IPS DF 19.7 (cell line): ENCODE data around the gene CPEB3.

Experiments
- DNase-seq: peaks from one replicate; pipeline ENCODE4 v3.0.0-alpha.2; 2013; ENCODE audit warnings: low read depth, low spot score

The CPEB3 gene

DNA sequence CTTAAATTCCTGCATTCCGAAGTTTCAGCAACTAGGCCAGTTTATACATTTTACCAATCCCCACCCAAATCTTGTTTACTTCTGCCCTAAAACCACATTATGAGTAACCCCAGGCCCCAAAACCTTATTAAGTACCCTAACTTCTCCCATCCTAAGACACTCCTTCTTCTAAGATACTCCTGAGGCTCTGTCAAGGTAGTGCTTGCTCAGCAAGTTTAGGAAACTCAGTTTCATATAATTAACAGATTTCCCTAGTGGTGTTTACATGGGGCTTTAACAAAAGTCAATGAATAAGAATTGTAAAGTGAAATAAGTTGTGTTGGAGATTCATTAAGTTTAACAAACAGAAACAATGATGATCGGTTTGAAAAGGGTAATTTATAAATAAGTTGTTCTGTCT is 77.8 kb downstream of the CPEB3 start:
- no peak for DNase-seq

DNA sequence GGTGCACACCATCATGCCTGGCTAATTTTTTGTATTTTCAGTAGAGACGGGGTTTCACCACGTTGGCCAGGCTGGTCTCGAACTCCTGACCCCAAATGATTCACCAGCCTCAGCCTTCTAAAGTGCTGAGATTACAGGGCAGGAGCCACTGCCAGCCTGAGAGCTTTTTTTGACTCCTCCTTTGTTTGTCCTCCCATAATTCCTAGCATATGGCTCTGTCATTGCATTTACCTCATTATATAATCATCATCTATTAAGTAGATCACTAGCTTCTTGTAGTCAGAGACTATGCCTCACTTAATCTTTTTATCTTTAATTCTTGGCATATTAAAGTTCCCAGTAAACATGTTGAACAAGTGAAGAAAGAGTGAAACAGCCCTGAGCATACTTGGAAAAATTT is 82.1 kb downstream of the CPEB3 start:
- DNase-seq: no peak

DNA sequence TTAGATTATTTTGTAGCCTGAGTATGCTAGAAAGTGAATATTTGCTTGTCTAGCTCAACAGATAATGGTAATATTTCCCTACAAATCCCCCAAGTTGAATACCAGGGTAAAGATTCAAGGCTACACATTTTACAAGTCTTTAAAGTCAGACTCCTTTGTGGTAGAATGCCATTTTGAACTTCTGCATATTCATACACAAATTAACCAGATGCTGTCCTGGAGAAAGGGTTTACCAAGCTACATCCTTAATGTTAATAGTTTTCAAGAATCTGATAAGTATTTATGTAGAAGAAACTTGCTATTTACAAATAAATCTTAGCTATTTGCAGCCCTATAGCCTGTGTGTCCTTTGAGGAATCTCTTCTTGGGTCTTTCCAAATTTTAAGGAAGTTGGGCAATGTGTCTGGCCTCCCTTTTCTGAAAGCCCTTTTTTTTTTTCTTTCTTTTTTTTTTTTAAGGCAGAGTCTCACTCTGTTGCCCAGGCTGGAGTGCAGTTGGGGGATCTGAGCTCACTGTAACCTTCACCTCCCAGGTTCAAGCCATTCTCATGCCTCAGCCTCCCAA is 82.6 kb downstream of the CPEB3 start:
- DNase-seq: no peak

DNA sequence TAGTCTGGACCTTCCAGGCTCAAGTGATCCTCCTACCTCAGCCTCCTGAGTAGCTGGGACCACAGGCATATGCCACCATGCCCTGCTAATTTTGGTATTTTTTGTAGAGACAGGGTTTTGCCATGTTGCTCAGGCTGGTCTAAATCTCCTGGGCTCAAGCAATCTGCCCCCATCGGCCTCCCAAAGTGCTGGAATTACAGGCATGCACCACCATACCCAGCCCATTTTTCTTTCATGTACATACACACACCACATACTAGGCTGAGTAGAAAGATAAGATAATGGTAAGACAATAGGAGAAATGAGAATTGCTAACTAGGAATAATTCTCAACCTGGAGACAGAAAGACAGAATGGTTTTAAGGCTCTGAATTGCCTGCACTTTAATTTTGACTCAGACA is 83.8 kb downstream of the CPEB3 start:
- DNase-seq: no peak

DNA sequence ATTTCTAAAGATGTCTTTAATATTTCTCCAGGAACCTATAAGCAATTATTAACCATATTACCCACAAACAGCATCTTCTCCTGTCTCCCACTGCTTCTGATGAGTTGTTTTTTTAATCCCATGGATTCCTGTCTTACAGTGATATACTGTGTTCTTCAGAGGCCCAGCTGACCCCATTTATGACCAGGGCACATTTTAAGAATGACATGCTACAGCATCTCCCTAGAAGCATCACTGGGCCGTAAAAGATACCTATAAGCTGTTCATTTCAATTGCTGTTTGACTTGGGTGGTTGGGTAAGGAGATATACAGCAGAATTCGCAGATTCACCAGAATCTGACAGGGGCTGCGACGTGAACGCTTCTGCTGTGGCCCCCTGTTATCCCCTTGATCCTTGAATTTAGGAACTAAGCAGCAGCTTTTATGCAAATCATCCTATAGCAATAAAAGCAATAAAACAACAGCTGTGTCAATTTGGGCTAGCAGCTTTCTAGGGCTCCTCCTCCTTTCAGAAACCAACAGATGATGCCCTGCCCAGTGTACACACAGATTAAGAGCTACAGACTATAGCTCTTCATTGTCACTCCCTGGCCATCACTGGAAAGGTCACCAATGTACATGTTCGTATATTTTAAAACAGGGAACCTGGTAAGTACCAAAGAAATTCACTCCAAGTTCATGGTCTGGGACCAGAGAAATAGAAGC is 86.8 kb downstream of the CPEB3 start:
- no peak for DNase-seq

DNA sequence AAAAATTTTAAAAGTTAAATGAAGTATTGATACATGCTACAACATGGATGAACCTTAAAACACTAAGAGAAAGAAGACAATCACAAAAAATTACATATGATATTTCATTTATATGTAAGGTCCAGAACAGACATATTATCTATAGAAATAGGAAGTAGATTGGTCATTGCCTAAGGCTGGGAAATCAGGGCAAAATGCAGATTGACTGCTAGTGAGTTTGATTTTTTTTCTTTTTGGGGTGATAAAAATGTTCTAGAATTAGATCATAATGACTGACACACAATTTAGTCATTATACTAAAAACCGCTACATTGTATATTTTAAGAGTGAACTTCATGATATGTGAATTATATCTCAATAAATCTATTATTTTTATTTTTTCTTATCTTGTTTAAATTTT is 88.3 kb downstream of the CPEB3 start:
- no peak for DNase-seq

DNA sequence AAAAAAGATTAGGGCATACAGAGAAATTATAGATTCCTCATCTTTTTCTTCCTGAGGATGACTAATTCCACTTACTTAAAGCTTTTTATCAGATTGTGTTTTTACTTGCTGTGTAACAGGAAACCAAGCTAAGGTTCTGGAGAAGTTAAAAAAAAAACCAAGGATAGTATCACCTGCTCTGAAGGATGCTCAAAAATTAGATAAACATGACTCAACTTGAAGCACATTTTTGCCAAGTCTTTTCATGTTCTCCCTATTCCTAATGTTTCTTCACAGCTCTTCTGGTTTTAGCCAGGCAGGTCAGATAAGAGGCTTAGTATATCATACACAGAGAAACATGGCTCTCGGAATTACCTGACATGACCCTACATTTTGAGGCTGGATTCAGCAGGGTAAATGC is 90.3 kb downstream of the CPEB3 start:
- DNase-seq: no peak

DNA sequence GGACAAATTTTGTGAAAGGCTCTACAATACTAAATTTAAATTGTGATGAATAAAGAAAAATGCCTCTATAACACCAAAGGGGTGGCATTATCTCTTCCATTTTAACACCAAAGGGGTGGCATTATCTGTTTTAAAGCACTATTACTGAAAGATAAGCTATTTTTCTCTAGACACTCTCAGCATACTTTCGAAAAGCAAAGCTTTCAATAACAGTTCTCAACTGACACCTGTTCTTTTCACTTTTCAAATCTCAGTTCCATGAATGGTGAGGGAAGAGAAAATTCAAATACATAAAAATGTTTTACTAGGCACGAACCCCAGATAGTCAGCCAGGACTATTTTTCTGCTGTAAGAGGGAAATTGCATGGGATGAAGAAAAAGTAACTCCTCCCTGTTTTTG is 103.8 kb downstream of the CPEB3 start:
- no peak for DNase-seq

DNA sequence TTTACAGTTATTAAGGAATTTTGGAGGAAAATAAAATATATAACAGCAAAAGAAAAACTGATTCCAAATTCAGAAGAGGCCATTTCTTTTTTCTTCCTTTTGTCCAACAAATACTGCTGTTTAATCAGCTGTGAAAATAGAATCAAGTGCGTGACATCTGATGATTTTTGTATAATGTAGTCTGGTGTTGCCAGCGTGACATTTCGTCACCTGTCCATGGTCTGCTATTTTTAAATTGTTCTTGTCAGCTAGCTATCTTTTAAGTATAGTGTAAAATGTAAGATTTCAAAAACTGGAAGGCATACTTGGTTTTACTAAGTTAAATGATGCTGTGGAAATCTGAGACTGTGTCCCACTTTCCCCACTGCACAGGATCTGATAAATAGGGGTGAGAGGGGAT is 105.9 kb downstream of the CPEB3 start:
- no peak for DNase-seq

DNA sequence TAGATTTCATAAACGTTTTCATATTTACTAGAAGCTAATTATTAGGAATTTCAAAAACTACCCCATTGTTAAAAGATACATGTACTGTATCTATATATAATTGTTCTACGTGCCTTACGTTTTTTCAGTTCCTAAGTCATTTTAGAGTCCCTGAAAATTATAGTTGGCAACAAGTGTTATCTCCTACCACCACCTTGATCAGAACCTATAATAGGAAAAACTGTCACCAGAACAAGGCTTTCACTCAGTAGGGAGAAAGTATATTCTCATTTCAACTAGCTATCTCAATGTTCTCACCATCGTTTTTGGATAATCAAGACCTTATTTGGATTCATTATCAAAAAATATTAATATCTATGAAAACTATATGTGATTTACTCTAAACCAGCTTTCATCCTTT is 107.7 kb downstream of the CPEB3 start:
- no peak for DNase-seq

DNA sequence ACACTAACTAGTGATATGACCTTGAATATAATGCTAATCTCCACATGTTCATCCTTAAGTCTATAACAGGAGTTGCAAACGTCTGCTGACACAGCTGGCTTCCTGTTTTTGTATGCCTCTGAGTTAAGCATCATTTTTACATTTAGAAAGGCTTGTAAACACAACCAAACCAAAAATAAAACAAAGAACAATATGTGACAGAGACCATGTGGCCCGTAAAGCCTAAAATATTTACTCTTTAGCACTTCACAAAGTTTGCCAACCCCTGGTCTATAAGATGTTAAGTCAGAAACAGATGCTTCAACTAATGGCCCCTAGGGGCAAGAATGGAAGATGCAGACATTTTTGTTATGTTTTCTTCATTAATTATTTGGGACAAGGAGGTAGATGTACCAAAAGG is 109.3 kb downstream of the CPEB3 start:
- no peak for DNase-seq

DNA sequence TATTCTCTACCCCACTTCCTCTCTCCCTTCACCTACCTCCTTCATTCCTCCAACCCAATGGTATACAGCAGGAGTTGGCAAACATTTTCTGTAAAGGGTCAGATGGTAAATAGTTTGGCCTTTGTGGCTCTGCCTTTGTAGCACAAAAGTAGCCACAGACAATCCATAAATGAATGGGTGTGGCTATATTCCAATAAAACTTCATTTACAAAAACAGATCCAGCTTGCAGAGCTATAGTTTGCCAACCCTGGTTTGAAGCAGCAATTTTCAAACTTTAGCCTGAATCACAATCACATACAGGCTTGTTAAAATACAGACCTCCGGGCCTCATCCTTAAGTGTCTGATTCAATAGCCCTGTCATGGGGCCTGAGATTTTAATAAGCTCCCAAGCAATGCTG is 110.5 kb downstream of the CPEB3 start:
- DNase-seq: no peak

DNA sequence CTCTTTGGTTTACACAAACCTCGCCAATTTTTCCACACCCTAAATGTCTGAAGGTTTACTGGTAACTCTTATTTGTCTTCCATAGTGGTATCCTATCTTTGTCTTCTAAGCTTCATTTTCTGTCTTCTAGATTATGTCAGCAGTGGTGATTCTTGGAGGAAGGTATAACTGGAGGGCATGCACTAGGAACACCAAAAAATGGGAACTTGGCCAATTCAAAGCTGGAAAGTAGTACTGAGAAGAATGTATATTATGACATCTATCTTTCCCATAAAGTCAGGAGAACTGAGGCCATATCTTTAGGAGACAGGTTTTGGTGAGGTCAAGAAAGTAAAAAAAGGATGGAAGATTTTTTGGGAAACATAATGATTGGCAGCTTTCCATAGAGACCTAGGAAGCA is 113.3 kb downstream of the CPEB3 start:
- DNase-seq: no peak

DNA sequence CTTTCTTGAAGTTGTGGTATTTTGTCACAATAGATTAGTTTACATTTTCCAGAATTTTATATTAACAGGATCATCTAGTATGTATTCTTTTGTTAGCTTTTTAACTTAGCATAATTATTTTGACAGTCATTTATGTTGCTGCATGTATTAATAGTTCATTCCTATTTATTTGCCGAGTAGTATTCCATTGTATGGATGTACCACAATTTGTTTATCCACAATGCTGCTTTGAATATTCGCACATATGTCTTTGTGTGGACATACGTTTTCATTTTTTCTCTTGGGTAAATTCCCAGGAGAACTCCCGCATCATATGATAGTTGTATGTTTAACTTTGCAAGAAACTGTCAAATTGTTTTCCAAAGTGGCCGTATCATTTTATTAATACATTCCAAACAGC is 115.7 kb downstream of the CPEB3 start:
- no peak for DNase-seq

DNA sequence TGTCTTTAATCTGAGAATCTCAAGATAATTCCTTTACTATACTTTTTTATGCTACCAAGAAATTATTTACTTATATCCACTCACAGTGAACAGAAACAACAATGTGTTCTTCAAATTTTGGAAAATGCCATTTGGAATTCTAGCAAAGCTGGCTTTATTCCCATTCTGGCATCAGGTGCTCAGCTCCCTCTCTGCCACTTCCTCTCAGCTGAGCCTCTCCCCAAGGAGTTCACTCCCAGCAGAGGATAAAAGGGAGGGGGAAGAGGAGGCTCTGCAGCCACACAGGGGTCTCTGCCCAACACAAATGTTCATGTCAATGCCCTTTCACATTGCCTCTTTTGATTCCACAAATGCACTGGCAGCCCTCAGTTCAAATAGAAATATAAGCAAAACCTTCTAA is 116.9 kb downstream of the CPEB3 start:
- no peak for DNase-seq

DNA sequence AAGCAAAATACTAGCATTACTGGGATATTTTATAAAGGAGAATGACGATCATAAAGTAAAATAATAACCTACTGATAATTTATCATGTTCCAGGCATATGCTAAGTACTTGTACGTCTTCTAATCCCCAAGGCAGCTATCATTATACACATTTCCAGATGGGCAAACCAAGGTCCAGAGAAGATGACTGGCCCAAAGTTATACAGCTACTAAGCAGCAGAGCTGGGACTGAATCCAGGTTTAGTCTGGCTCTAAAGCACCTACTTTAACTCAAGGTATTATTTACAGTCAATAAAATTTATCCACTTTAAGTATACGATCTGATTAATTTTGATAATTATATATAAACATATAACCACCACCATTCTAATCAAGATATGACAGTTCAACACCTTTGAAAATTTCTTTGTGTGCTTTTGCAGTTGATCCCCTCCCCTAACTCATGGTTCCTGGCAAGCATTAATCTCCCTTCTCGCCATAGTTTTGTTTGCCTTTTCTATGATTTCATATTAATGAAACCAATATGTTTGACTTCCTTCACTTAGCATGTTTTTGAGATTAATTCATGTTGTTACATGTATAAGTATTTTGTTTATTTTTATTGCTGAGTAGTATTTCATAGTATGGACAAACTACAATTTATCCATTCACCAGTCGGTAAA is 126.7 kb downstream of the CPEB3 start:
- no peak for DNase-seq

DNA sequence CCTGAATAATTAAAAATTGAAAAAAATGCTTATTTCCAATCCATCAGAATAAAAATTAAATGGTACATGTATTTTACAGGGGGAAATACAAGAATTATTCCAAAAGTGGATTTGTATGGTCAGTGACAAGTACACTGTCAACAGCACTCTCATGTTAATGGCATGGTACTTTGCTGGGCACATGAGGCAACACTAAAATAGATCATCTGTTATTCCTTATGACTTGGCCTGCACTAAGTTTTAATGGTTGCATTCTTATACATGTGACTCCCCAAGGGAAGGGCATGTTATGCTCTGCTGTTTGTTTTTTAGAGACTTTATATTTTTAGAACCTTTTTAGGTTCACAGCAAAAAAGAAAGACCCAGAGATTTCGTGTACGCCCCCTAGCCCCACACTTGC is 128.3 kb downstream of the CPEB3 start:
- DNase-seq: no peak

DNA sequence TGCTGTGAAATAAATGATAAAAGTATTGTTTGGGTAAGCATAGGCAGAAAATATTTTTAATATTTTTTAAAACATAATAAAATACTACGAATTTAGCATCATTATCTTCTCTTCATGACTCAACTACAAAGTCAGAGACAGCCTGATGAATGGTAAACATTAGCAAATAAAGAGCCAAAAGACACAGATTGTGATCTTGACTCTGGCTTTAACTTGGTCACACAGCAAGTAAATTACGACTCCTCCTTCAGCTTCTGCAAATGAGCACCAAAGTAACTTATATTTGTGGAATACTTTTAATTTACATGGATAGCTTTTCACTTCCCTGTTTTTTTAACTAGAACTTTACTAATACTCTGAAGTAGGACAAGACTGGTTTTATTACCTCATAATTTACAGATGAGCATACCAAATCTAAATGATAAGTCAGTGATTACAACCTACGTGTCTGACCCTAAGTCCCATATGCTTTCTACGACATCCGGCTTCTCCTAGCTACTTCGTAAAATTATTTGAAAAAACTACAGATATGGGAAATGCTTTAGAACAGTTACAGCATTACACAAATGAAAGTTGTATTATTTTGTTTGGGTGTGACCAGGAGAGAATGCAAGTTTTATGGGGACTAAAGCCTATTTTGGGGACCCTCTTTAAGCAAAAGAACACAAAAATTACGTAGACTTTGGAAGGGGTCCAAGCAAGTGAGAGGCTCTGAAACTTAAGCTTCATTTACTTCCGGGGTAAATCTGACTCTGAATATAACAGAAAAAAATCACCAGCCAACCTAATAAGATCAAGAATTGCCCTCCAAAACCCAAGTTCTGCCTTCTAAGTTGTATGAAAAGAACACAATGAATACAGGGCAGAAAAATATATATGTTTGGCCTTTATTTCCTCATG is 133.8 kb downstream of the CPEB3 start:
- no peak for DNase-seq

DNA sequence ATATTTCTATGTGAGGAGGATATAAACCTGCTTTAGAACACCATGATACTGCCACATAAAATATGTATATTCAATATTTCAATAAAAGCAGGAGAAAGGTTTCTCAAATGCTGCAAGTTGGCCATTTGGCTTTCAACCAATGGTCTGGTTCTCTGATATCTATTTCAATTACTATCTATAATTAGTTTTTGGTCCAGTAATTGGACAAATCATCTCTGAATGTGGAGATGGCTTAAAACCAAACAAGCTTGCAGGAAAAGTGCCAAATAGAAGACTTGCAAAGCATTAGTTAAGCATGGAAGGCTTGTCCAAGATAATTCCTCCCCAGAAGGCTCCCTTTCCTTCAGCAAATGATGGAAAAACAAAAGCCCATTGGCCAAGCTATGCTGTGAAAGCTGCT is 140.1 kb downstream of the CPEB3 start:
- DNase-seq: no peak

DNA sequence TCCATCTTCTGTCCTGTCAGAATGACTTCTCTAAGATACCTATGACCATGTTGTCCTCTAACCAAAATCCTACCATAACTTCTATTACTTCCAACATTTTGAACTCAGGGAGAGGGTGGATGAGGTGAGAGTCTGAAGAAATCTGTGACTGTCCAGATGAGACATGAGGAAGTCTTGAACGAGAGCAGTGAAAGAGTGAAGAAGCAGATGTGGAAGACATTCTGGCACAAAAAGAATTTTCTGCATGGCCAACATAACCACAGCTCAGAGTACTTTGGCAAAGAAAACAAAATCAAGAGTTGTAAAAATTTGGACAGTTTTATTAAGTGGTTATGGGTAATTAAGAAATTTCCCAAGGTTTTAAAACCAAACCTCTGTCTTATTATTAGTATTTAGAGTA is 141.6 kb downstream of the CPEB3 start:
- no peak for DNase-seq

DNA sequence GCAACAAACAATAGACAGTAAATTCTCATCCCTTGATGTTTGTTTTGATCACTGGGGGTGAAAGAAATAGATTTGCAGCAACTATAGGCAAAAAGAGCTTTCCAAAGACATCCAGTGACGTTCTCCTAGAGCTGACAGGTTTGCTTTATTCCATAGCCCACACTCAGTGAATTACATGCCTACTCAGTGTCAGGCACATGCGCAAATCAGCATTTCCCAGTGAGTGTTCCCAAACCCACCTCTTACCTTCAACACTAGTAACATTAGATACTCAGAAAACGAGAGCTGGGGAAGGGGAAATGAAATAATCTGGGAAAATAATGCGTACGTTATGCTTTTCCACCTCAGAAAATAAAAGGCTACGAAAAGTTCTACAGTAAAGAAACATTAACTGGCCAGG is 144.1 kb downstream of the CPEB3 start:
- DNase-seq: no peak

DNA sequence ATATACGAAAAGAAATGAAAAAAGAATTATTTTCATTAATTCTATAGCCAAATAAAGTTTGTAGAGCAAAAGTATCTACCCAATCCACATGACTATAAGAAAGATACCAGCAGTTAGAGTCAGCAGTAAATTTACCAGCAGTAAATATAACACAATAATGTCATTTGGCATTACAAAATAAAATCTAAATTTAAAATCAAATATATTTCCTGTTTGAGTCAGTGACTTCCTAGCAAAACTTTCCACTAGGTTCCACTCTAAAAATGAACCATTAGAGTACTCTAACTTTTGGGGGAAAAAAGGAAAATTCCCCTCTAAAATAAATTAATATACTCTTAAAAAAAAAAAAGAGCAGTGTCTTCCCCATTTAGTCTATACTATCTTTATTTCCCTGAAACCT is 144.8 kb downstream of the CPEB3 start:
- no peak for DNase-seq
